ENCODE data around the gene ZNF140. TPM values are rescaled to one million over a fixed set of nuclear protein-coding genes. Genes with fewer than 3 reads are reported as not detected.

ZNF140 gene
- total and polyA plus RNA-seq, 8 donors: 6.5 to 19.6 (median 9.6) TPM

- no peak for FAIRE-seq
- Histone ChIP-seq H3K9me3 (peaks cover 5 to 60% (median 38%) of the 10 kb centered on the region in 4 donors), H3K36me3 (peaks cover 12 to 50% (median 21%) of the 10 kb centered on the region in 3 donors)
These were observed 23.3 kb upstream of the ZNF140 start for GRCh38 chr12:133057446-133057845.

GRCh38 chr12:133058203-133059113 is 22.3 kb upstream of the ZNF140 start:
- Histone ChIP-seq H3K4me3 (no peak overlapping the region), H3K4me1 (no peaks in the 10 kb centered on the region), H3K27me3 (no peaks in the 10 kb centered on the region), H3K36me3 (peaks cover 8 to 40% (median 10%) of the 10 kb centered on the region in 3 donors), H3K9me3 (peaks cover 5 to 62% (median 35%) of the 10 kb centered on the region in 4 donors), H3K27ac (no peak overlapping the region)
- WGBS, 2 donors: 88 to 95% methylated on average over 8 of the region's 8 CpGs
- intact Hi-C loops (cut with DNase I): no loop called here
- no peak for TF ChIP-seq CTCF (IDR thresholded peaks at IDR 0.05)
- no peak for ATAC-seq
- DNase-seq: no peak
- FAIRE-seq: no peak

More at GRCh38 chr12:133057446-133057845, 23.3 kb upstream of the ZNF140 start:
- WGBS, 2 donors: 99% methylated on average over 5 of the region's 5 CpGs
- no peak for DNase-seq
- intact Hi-C loops (cut with DNase I): no loop called here
- Histone ChIP-seq H3K27ac (no peak overlapping the region), H3K4me3 (no peak overlapping the region), H3K27me3 (no peaks in the 10 kb centered on the region), H3K4me1 (no peaks in the 10 kb centered on the region)
- no peak for ATAC-seq
- TF ChIP-seq CTCF (IDR thresholded peaks at IDR 0.05): no peak

- Histone ChIP-seq H3K4me1 (no peaks in the 10 kb centered on the region), H3K27me3 (no peaks in the 10 kb centered on the region), H3K4me3 (no peak overlapping the region), H3K27ac (no peak overlapping the region), H3K36me3 (peaks cover 0 to 18% (median 0%) of the 10 kb centered on the region in 3 donors), H3K9me3 (peaks cover 5 to 59% (median 25%) of the 10 kb centered on the region in 4 donors)
- DNase-seq: no peak
- no peak for TF ChIP-seq CTCF (IDR thresholded peaks at IDR 0.05)
- 97 to 100% methylated on average over 1 of the region's 1 CpG for WGBS, 2 donors
- FAIRE-seq: no peak
- no peak for ATAC-seq
- intact Hi-C loops (cut with DNase I): no loop called here
These were observed 18.8 kb upstream of the ZNF140 start for GRCh38 chr12:133061954-133062353.

GRCh38 chr12:133063556-133063955 is 17.2 kb upstream of the ZNF140 start:
- H3K36me3 ChIP-seq: peaks cover 0 to 2% (median 0%) of the 10 kb centered on the region in 3 donors
- no peaks in the 10 kb centered on the region for H3K4me1 ChIP-seq
- intact Hi-C loops (cut with DNase I): no loop called here
- no peak for TF ChIP-seq CTCF (IDR thresholded peaks at IDR 0.05)
- peaks cover 5 to 46% (median 16%) of the 10 kb centered on the region in 4 donors for H3K9me3 ChIP-seq
- FAIRE-seq (no peak), DNase-seq (no peak), ATAC-seq (no peak)
- no peak overlapping the region for H3K4me3 ChIP-seq
- no peaks in the 10 kb centered on the region for H3K27me3 ChIP-seq
- no peak overlapping the region for H3K27ac ChIP-seq
- WGBS, 2 donors: 100% methylated on average over 1 of the region's 1 CpG

GRCh38 chr12:133073836-133074235 is 6.9 kb upstream of the ZNF140 start:
- FAIRE-seq: no peak
- no peaks in the 10 kb centered on the region for H3K27me3 ChIP-seq
- no peak for ATAC-seq
- H3K36me3 ChIP-seq: no peaks in the 10 kb centered on the region
- intact Hi-C loops (cut with DNase I): no loop called here
- H3K27ac ChIP-seq: no peak overlapping the region
- TF ChIP-seq CTCF (IDR thresholded peaks at IDR 0.05): no peak
- H3K4me3 ChIP-seq: no peak overlapping the region
- no peaks in the 10 kb centered on the region for H3K4me1 ChIP-seq
- WGBS, 2 donors: 71 to 79% methylated on average over 2 of the region's 2 CpGs
- no peaks in the 10 kb centered on the region for H3K9me3 ChIP-seq
- DNase-seq: no peak

All from pancreas (tissue), 10 donors.